ENCODE results near the gene KLHL22.

DNA sequence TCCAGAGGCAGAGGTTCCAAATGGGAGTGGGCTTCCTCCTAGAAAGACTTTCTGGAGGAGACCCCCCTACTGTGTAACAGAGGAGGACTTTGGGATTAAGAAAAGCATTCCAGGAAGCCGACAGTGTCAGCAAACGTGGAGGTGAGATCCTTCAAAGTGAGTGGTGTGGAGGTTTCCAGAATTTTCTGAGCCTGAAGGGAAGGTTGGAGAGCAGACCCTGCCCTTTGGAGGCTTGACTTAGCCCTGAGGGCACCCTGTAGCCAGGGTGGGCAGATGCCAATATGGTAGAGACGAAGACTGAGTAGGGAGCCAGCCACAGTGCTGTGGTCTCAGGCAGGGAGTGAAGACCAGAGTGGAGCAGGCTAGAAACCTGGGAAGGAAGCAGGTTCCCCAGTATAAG, 1.8 kb upstream of the KLHL22 start:
- TF ChIP-seq, protein P1, sequence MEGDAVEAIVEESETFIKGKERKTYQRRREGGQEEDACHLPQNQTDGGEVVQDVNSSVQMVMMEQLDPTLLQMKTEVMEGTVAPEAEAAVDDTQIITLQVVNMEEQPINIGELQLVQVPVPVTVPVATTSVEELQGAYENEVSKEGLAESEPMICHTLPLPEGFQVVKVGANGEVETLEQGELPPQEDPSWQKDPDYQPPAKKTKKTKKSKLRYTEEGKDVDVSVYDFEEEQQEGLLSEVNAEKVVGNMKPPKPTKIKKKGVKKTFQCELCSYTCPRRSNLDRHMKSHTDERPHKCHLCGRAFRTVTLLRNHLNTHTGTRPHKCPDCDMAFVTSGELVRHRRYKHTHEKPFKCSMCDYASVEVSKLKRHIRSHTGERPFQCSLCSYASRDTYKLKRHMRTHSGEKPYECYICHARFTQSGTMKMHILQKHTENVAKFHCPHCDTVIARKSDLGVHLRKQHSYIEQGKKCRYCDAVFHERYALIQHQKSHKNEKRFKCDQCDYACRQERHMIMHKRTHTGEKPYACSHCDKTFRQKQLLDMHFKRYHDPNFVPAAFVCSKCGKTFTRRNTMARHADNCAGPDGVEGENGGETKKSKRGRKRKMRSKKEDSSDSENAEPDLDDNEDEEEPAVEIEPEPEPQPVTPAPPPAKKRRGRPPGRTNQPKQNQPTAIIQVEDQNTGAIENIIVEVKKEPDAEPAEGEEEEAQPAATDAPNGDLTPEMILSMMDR (conservative IDR thresholded peaks at IDR 0.05; ENCODE audit: low read depth, low read length) = no peak
- TF ChIP-seq POLR2A (IDR thresholded peaks at IDR 0.05; ENCODE audit: low read depth, low read length) = no peak
- TF ChIP-seq MAZ (IDR thresholded peaks at IDR 0.05; ENCODE audit: borderline replicate concordance, low read depth, low read length) = no peak

All from IMR-90 (cell line).